ENCODE measurements around the gene PDGFRB.

PDGFRB gene

GRCh38 chr5:150144246-150144801 is 11.3 kb downstream of the PDGFRB start:
- no peak for DNase-seq

GRCh38 chr5:150143350-150144245 is 12.0 kb downstream of the PDGFRB start:
- no peak for DNase-seq

GRCh38 chr5:150142959-150143349 is 12.7 kb downstream of the PDGFRB start:
- peak in 2 of 4 experiments; percentile 78 to 91 for DNase-seq

- peak in 2 of 4 experiments; percentile 69 to 80 for DNase-seq
Measured at GRCh38 chr5:150142185-150142958, 13.3 kb downstream of the PDGFRB start.

GRCh38 chr5:150141544-150142184 is 14.0 kb downstream of the PDGFRB start:
- no peak for DNase-seq

GRCh38 chr5:150140830-150141229 is 14.8 kb downstream of the PDGFRB start:
- no peak for DNase-seq

- no peak for DNase-seq
Measured at GRCh38 chr5:150139334-150139733, 16.3 kb downstream of the PDGFRB start.

GRCh38 chr5:150138551-150139265 is 16.9 kb downstream of the PDGFRB start:
- DNase-seq: no peak

- no peak for DNase-seq
Measured at GRCh38 chr5:150137997-150138396, 17.6 kb downstream of the PDGFRB start.

- no peak for DNase-seq
Measured at GRCh38 chr5:150137168-150137957, 18.3 kb downstream of the PDGFRB start.

GRCh38 chr5:150136305-150137167 is 19.1 kb downstream of the PDGFRB start:
- DNase-seq: no peak

- no peak for DNase-seq
Measured at GRCh38 chr5:150135557-150136304, 19.9 kb downstream of the PDGFRB start.

- DNase-seq: no peak
Measured at GRCh38 chr5:150134198-150134588, 21.5 kb downstream of the PDGFRB start.

GRCh38 chr5:150133581-150134197 is 22.0 kb downstream of the PDGFRB start:
- DNase-seq: no peak

GRCh38 chr5:150132740-150133139 is 22.9 kb downstream of the PDGFRB start:
- DNase-seq: no peak

- DNase-seq: peak; percentile 53 to 72 (median 58)
Measured at GRCh38 chr5:150131978-150132694, 23.5 kb downstream of the PDGFRB start.

- DNase-seq: no peak
Measured at GRCh38 chr5:150131461-150131860, 24.2 kb downstream of the PDGFRB start.

GRCh38 chr5:150130493-150130922 is 25.1 kb downstream of the PDGFRB start:
- no peak for DNase-seq
